Stimulated activated CD4-positive, alpha-beta T cell treated with anti-CD3 and anti-CD28 coated beads, Interleukin-1b, Interleukin-23, amount 100 ng/mL, for 24 hours (primary cell): Measurements from ENCODE around the gene TTC1.

ENCODE experiments used
- DNase-seq, 4 experiments: peaks; one replicate each; pipeline ENCODE4 v3.0.0-alpha.2; 2020; ENCODE audit warnings: low read depth in 4 of 4, low spot score in 1 of 4

TTC1 gene

DNA sequence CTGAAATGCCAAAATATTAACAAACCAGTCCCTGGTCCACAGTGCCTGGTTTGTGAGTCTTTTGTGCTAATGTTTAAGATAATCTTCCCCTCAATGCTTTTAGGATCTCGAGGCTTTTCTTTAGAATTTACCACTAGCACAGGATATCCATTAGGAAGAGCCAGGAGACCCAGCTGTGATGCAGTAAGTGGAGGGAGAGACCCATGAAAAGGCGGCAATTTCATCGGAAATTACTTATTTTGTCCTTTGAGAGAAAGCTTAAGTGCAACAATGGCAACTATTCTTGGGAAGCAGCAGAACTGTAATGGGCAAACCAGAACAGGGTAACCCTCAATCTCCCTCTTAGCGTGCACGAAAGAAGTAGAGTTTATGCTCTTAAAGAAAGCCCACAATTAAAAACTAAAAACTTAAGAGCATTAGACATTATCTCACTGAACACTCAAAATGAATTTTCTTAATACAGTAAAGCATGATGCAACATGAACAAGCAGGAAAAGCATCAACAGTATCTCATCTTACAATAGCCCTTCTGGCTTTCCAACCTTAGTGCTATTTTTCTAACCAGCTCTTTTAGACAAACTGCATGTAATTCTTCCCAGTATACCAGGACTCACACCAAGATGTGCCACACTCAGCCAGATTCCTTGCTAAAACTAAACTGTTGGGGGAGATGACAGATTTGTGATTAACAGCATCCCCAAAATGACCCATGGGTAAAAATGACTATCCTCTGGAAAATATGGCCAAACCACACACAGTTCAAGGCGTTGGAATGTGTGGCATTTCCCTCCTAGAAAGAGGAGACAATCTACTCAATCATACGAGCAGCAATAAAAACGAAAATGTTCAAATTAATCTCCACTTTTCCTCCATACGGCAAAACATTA is 73.9 kb downstream of the TTC1 start:
- no peak for DNase-seq

DNA sequence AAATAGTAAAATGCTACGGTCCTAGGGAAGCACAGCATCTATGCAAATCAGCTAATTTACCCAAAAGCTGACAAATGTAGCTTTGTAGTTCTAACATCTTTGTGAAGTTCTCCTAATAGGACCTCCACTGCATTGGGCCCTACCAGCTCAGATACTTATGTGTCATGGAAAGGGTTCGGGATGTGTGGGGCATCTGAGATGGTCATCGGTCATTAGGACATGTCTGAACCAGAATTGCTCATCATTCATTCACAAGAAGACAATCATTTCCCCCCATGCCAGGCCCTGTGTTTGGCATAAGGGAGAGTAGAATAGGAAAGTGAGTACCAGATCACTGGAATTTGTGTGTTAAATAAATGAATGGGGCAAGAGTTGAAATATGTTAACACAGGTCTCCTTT is 74.6 kb downstream of the TTC1 start:
- no peak for DNase-seq

DNA sequence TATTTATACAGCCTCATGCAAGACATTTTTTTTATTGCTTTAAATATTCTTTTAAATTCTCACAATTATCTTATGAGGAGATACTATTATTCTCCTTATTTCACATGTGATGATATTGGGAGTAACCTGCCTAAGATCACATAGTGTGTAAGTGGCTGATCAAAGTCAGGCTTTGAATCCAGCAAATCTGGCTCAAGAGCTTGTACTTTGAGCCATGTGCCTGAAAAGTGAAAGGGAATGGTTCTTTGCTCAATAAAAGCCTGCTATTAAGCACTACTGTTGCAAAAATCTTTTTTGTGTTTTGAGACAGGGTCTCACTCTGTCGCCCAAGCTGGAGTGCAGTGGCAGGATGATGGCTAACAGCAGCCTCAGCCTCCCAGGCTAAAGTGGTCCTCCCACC is 75.2 kb downstream of the TTC1 start:
- no peak for DNase-seq

DNA sequence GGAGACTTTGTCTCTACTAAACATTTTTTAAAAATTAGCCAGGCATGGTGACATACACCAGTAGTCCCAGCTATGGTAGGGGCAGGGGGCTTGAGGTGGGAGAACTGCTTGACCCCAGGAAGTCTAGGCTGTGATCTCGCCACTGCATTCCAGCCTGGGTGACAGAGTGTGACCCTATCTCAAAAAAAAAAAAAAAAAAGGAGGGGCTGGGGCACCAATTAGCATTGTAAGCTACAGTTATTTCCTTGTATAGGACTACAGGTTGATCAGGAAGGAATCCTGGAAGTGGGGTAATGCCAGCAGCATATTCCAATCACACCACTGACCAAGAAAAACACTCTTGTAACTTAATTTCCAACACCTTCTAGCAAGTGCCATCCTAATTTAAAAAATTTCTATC is 78.3 kb downstream of the TTC1 start:
- DNase-seq, result no peak

DNA sequence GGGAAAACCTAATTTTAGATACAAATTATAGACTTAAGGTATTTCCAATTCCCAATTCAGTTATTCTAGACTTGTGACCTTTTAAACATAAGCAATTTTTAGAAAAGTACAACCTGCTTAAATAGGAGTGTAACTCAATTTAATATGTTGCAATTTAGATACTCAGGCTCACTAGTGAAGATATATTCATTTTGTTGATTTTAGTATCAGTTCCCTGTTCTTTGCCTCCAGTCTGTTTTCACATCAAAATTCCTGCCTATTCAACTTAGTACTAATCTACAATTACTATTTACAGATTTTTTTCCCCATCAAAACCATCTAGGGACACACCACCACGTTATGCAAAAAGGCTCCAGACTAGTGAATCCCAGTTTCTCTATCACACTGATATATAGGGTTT is 79.9 kb downstream of the TTC1 start:
- no peak for DNase-seq

DNA sequence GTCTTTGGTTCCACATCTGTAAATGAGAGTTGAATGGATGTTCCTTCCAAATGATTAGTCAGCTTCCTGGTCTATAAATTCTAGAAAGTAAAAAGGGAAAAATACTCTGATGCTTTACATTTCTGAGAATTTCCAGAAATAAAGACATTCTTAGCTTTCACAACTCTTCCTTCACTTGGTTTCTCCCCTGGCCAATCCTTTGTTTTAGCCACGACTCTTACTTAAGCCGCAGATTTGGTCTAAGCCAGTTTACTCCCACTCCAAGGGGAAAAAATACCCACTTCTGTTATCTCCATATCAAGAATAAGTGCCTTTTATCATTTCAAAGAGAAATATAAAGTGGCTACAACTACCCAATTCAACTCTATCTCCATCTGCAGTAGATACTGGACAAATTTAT is 80.6 kb downstream of the TTC1 start:
- no peak for DNase-seq

DNA sequence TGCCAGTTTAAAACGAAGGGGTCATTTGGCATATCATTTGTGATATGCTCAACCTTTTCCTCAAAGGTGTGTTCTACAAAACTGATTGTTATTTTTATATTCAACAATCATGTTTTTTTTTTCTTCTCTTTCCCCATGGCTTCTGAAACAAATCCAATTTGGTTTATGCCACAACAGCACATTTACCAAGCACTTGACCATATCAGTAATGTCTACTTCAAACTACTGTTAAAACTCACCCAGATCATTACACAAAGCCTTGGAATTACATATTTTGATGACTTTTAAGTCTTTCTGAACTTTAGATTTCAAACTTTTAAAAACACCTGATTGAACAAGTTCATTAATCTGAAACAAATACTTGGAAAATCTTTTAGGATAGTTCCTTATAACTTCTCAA is 81.1 kb downstream of the TTC1 start:
- no peak for DNase-seq

DNA sequence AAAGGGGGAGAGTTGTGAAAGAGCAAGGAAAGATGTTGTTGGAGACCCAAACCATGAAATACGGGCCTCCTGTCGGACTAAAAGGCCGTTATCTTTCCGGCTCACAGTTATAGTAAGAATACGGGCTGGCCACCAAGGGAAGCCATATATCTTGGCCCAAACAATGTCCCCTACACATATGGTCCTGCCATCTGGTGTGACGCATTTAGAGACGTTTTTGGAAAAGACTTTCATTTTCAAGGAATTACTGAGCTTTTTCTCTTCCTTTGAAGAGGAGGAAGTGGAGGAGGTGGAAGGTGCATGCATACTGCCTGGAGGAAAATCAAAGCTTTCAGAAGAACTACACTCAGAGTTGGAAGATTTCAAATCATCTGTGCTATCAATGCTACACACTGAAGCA is 83.6 kb downstream of the TTC1 start:
- no peak for DNase-seq

DNA sequence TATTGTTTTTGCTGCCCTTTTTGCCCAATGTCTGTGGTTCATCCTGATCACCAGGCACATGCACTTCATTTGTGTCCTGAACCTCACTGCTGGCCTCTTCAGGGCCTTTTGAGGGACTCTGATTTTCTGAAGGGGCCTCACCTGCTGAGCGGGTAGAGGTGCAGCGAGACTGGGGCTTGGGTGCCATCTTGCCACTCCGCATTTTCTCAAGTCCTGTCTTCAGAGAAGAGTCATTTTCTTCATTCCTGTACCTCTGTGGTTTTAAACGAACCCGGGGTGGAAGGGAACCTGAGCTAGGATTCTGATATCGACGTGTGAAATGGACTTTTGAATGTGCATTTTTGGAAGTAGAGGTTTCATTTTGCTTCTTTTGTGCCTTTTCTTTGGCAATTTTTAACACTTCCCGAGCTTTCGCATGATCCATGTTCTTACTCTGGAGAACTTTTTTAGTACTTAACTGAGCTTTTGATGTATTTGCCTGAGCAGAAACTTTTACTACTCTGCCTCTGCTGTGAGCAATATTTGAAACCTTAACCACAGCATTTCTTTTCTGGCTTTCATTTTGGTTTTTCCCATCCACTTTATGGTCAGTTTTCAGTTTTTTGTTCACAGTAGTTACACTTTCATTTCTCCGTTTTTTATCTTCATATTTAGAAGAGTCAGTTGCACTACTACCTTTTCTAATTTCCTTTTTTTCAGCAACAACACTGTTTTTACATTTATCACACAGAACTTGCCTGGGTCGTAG is 84.2 kb downstream of the TTC1 start:
- no peak for DNase-seq

DNA sequence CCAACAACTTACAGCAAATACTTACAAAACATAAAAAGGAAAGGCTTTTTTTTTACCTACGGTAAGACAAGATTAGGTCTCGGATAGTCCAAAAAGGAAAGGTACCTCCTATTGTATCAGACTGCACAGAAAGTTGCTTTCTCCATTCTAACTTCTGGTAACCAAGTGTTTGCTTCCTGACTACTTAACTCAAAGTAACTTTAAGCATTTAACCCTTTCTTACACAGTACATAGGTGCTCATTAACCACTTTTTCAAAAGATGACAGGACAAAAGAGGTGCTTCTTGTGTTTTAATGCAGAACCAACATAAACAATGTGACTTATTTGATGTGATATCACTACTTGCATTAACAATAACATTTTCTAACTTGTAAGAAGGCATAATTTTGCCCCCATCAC is 87.2 kb downstream of the TTC1 start:
- DNase-seq, result no peak

DNA sequence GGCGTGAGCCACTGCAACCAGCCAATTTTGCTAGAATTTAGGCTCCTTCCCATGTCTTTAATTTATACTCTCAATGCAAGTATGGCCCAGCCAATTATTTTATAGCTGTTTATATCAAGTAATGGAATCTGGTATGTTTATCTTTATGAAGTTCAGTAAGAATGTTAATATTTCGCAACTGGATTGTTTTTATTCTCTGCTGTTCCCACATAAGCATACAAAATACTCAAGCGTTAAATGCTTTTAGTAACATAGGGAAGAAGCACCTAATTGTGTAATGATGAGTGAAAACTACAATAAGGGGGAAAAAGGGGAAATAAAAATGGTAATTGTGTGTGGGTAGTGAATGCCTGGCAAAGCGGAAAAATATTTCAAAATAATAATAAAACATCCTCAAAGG is 89.1 kb downstream of the TTC1 start:
- no peak for DNase-seq

DNA sequence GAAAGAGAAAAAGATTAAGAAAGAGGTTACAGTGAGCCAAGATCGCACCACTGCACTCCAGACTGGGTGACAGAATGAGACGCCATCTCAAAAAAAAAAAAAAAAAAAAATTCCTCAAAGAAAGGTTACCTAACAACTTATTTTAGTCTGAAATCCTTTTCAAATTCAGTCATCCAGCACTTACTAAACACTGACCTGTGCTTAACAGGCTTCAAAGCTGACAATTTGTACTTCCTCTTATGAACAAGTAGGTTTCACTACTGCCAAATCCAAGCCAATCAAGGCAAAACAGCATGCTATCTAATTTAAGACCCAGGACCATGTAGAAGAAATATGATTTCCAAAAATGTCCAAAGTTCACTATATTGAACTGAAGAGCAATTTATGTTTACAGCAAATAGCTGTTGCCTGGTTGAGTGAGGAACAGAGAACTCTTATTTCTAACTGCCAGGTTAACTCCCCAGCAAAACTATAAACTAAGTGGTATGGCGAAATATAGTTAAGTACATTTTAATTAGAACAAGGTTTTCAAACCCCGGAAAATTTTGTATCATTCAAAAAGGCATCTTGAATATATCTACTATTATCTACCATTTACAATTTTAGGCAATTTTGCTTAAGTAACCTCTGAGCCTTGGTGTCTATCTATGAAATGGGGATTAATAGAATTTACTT is 96.9 kb downstream of the TTC1 start:
- no peak for DNase-seq

DNA sequence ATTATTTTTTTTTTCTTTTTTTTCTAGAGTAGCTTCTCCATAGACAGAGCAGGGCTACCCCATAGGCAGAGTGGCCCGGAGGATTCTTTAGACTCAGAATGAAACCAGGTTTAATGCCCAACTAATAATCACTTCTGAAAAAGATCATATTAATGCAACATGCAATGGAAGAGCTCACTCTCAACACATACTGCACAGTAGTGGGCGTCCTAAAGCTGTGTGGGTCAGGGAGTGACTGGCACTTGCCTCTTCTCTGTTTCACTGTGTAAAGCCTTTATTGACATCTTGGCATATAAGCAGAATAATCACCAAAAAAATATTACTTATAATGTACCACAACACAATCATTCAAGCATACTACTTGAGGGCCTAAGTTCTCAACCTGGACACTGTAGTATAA is 99.2 kb downstream of the TTC1 start:
- DNase-seq, result no peak
